Neuronal stem cell (in vitro differentiated cells): ENCODE data around the gene PRAMEF2.
"Not testable (repeated sequence)": the region's sequence is repeated elsewhere in the genome, so short reads cannot be mapped to it uniquely, and the experiment has no call there.

Experiments
- DNase-seq: peaks from one replicate; pipeline ENCODE4 v3.0.0-alpha.2; 2013; ENCODE audit warnings: low spot score
- H2AFZ ChIP-seq: one replicate; pipeline ENCODE4 v1.6.1; 2013; ENCODE audit warnings: mild to moderate bottlenecking, low read length, inconsistent platforms
- H2AK5ac ChIP-seq: 2 replicates; pipeline ENCODE4 v1.6.1; 2013; ENCODE audit warnings: low read depth, mild to moderate bottlenecking, inconsistent platforms, low read length, moderate library complexity, mixed read lengths
- H2BK120ac ChIP-seq: 2 replicates; pipeline ENCODE4 v1.6.1; 2013; ENCODE audit warnings: low read depth, mild to moderate bottlenecking, inconsistent platforms, low read length, moderate library complexity, mixed read lengths
- H2BK12ac ChIP-seq: one replicate; pipeline ENCODE4 v1.6.1; 2013; ENCODE audit warnings: low read length, inconsistent platforms
- H2BK15ac ChIP-seq: 2 replicates; pipeline ENCODE4 v1.6.1; 2013; ENCODE audit warnings: mild to moderate bottlenecking, low read length, inconsistent platforms, mixed read lengths
- H2BK5ac ChIP-seq: one replicate; pipeline ENCODE4 v1.6.1; 2013; ENCODE audit warnings: inconsistent platforms, mild to moderate bottlenecking, low read length, moderate library complexity
- H3K14ac ChIP-seq: one replicate; pipeline ENCODE4 v1.6.1; 2013; ENCODE audit warnings: low read length, inconsistent platforms
- H3K18ac ChIP-seq: 2 replicates; pipeline ENCODE4 v1.6.1; 2013; ENCODE audit warnings: low read length, inconsistent platforms
- H3K23ac ChIP-seq: 2 replicates; pipeline ENCODE4 v1.6.1; 2013; ENCODE audit warnings: low read depth, mild to moderate bottlenecking, mixed read lengths, low read length, inconsistent platforms; ENCODE audit not compliant: poor library complexity
- H3K27ac ChIP-seq: replicated peaks from 3 replicates; pipeline ENCODE4 v1.5.1; 2013; ENCODE audit warnings: low read length, inconsistent platforms
- H3K27me3 ChIP-seq, 3 experiments: 2 replicates each; pipeline ENCODE4 v1.6.1; 2013; ENCODE audit warnings: low read length in 3 of 3, mild to moderate bottlenecking in 2 of 3, inconsistent platforms in 1 of 3, low read depth in 1 of 3, mixed read lengths in 1 of 3, moderate library complexity in 1 of 3; ENCODE audit not compliant: control insufficient read depth in 3 of 3, insufficient read depth in 3 of 3
- H3K36me3 ChIP-seq, 2 donors: replicated peaks in 1 of 2; 2 replicates each; pipeline ENCODE4 v1.6.1; 2013; ENCODE audit warnings: low read length in 2 of 2; ENCODE audit not compliant: control insufficient read depth in 2 of 2, insufficient read depth in 2 of 2
- H3K4ac ChIP-seq: 2 replicates; pipeline ENCODE4 v1.6.1; 2013; ENCODE audit warnings: inconsistent platforms, mild to moderate bottlenecking, low read length, moderate library complexity
- H3K4me1 ChIP-seq, 2 donors: 1 replicate in 1 of 2; 2 replicates in 1 of 2; pipeline ENCODE4 v1.6.1; 2013; ENCODE audit warnings: low read length in 2 of 2, low read depth in 1 of 2; ENCODE audit not compliant: control insufficient read depth in 2 of 2, insufficient read depth in 1 of 2
- H3K4me2 ChIP-seq: one replicate; pipeline ENCODE4 v1.6.1; 2013; ENCODE audit warnings: mild to moderate bottlenecking, low read length, inconsistent platforms; ENCODE audit not compliant: insufficient read depth, poor library complexity, severe bottlenecking
- H3K4me3 ChIP-seq, 2 donors: 2 replicates each; pipeline ENCODE4 v1.5.1; 2013; ENCODE audit warnings: low read length in 2 of 2, mild to moderate bottlenecking in 2 of 2, inconsistent platforms in 1 of 2, moderate library complexity in 1 of 2
- H3K79me1 ChIP-seq: one replicate; pipeline ENCODE4 v1.6.1; 2013; ENCODE audit warnings: low read depth, mild to moderate bottlenecking, inconsistent platforms, low read length, moderate library complexity
- H3K9ac ChIP-seq: one replicate; pipeline ENCODE4 v1.6.1; 2013; ENCODE audit warnings: mild to moderate bottlenecking, low read depth, low read length, inconsistent platforms; ENCODE audit not compliant: poor library complexity
- H3K9me3 ChIP-seq, 2 donors: replicated peaks in 1 of 2; 2 replicates each; pipeline versions ENCODE3 to v1.6.1; 2013; ENCODE audit warnings: low read length in 2 of 2, mild to moderate bottlenecking in 2 of 2, inconsistent platforms in 1 of 2, low read depth in 1 of 2, mixed read lengths in 1 of 2, moderate library complexity in 1 of 2; ENCODE audit not compliant: control insufficient read depth in 2 of 2, insufficient read depth in 1 of 2
- H4K8ac ChIP-seq: one replicate; pipeline ENCODE4 v1.6.1; 2013; ENCODE audit warnings: low read depth, mild to moderate bottlenecking, inconsistent platforms, low read length, moderate library complexity
- H4K91ac ChIP-seq: one replicate; pipeline ENCODE4 v1.6.1; 2013; ENCODE audit warnings: low read length, low read depth, mild to moderate bottlenecking, inconsistent platforms; ENCODE audit not compliant: poor library complexity
- whole genome bisulfite sequencing, 2 donors: extraction: QIAGEN DNeasy Blood & Tissue Kit; methylation state at CpG; one replicate each; pipeline ENCODE4 v1.1.7; 2013; ENCODE audit warnings: missing lambda C conversion rate in 2 of 2, mixed read lengths in 1 of 2; ENCODE audit not compliant: insufficient read length in 2 of 2, insufficient replicate concordance in 1 of 2; ENCODE audit errors: extremely low coverage in 2 of 2; 5-methylcytosine and 5-hydroxymethylcytosine counted together

The PRAMEF2 gene

GRCh38 chr1:12819061-12819460, 37.8 kb upstream of the PRAMEF2 start:
- no CpG with 5 or more reads among the region's 6 CpGs for WGBS, 2 donors
- H3K4me2 ChIP-seq = not testable (repeated sequence)

DNA sequence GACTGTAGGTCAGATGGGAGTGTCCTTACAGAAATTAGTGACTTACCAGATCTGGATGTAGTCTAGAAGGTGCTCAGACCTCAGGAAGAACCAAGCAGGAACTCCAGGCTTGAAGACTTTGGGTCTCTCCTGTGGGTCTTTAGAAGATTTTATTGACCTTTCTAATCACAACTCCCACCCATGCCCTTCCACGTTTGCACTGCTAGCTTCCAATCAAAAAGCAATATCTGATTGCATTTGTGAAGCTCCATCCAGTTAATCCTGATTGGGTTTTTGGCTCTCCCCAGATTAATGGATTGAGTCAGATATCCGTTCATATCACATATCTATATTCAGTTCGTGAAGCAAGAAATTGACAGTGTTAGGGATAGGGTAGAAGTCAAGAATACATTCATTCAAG, 25.6 kb upstream of the PRAMEF2 start, which contains the start of gene PRAMEF11:
PRAMEF11 (minus strand) TSS at position 101 of the 400 bp plus-strand sequence. CDS start 2,621 bp downstream, outside the sequence.
- not testable (repeated sequence) for H2AFZ ChIP-seq, H3K4me2 ChIP-seq, H3K9me3 ChIP-seq, H3K36me3 ChIP-seq, H2BK12ac ChIP-seq, H4K8ac ChIP-seq, H3K18ac ChIP-seq, H3K27me3 ChIP-seq, H2BK5ac ChIP-seq, H3K4ac ChIP-seq, H4K91ac ChIP-seq, H3K27ac ChIP-seq, H3K4me1 ChIP-seq, H2BK15ac ChIP-seq, H2AK5ac ChIP-seq, H3K14ac ChIP-seq, H3K4me3 ChIP-seq, H3K9ac ChIP-seq, DNase-seq, H2BK120ac ChIP-seq, H3K23ac ChIP-seq, H3K79me1 ChIP-seq
- WGBS, 2 donors = no CpG with 5 or more reads among the region's 3 CpGs

More at GRCh38 chr1:12819061-12819460, 37.8 kb upstream of the PRAMEF2 start:
- H2BK15ac ChIP-seq, DNase-seq, H2BK120ac ChIP-seq, H3K9me3 ChIP-seq, H2BK5ac ChIP-seq, H3K9ac ChIP-seq, H3K36me3 ChIP-seq, H3K4ac ChIP-seq, H3K79me1 ChIP-seq, H4K8ac ChIP-seq, H3K4me1 ChIP-seq, H3K4me3 ChIP-seq, H3K27me3 ChIP-seq, H3K18ac ChIP-seq, H3K23ac ChIP-seq, H3K27ac ChIP-seq, H2AFZ ChIP-seq, H2AK5ac ChIP-seq, H2BK12ac ChIP-seq, H3K14ac ChIP-seq, H4K91ac ChIP-seq: not testable (repeated sequence)

DNA sequence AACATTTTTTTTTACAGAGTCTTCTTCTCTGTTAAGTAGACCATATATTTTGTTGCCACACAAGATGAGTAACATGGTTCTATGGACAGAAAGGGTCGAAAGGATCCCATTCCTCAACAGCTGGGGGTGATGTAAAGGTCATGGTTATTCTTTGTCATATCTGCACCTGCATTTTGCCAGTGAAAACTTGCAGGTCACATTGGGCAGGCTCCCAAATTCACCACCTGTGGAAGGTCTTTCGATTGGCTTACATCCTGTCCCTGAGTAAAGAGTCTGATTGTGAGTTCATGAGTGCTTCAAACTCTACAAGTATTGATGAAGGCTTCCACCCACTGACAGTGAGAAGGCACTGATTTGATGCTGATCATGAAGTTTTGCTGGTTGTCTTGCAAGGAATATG, 23.6 kb upstream of the PRAMEF2 start:
- not testable (repeated sequence) for H4K91ac ChIP-seq, H2BK120ac ChIP-seq, H2BK15ac ChIP-seq, H3K9me3 ChIP-seq, H3K14ac ChIP-seq, H3K23ac ChIP-seq, H3K4me1 ChIP-seq, H2AK5ac ChIP-seq, H2BK5ac ChIP-seq, DNase-seq, H4K8ac ChIP-seq, H2BK12ac ChIP-seq, H3K27me3 ChIP-seq, H3K4ac ChIP-seq, H3K9ac ChIP-seq, H3K27ac ChIP-seq, H3K4me3 ChIP-seq, H3K79me1 ChIP-seq, H3K4me2 ChIP-seq, H2AFZ ChIP-seq, H3K18ac ChIP-seq, H3K36me3 ChIP-seq
- WGBS, 2 donors = no CpG with 5 or more reads among the region's 2 CpGs

GRCh38 chr1:12848620-12849019, 8.3 kb upstream of the PRAMEF2 start, which contains the start of gene HNRNPCL1:
Gene HNRNPCL1 (minus strand): TSS chr1:12848720. CDS start chr1:12848289, 431 bp downstream.
- H3K27ac ChIP-seq, H3K4me1 ChIP-seq, H2AFZ ChIP-seq, H3K9ac ChIP-seq, H3K36me3 ChIP-seq, H4K8ac ChIP-seq, H3K18ac ChIP-seq, H2BK12ac ChIP-seq, H3K4ac ChIP-seq, H2AK5ac ChIP-seq, H4K91ac ChIP-seq, H3K27me3 ChIP-seq, H3K14ac ChIP-seq, DNase-seq, H2BK15ac ChIP-seq, H3K23ac ChIP-seq, H3K79me1 ChIP-seq, H2BK5ac ChIP-seq, H3K9me3 ChIP-seq, H3K4me2 ChIP-seq, H3K4me3 ChIP-seq, H2BK120ac ChIP-seq: not testable (repeated sequence)
- no CpG with 5 or more reads among the region's 7 CpGs for WGBS, 2 donors
